Fibroblast of mammary gland (primary cell): ENCODE measurements around the gene KCNMA1.
A peak's percentile ranks its signal among the peaks of the same experiment; 100 is the strongest.

ENCODE experiments used
- DNase-seq: peaks from one replicate; pipeline ENCODE4 v3.0.0-alpha.2; 2010; ENCODE audit warnings: low read depth
- H3K4me3 ChIP-seq: 2 replicates; pipeline ENCODE4 v1.5.1; 2011; ENCODE audit warnings: low read depth, mild to moderate bottlenecking, low read length, moderate library complexity; ENCODE audit not compliant: control insufficient read depth
- TF ChIP-seq, protein P1 (sequence below): conservative IDR thresholded peaks from 2 replicates; pipeline ENCODE4 v1.5.1; 2011; ENCODE audit warnings: low read depth, low read length, inconsistent platforms; ENCODE audit not compliant: control insufficient read depth, insufficient read depth

Gene KCNMA1

DNA sequence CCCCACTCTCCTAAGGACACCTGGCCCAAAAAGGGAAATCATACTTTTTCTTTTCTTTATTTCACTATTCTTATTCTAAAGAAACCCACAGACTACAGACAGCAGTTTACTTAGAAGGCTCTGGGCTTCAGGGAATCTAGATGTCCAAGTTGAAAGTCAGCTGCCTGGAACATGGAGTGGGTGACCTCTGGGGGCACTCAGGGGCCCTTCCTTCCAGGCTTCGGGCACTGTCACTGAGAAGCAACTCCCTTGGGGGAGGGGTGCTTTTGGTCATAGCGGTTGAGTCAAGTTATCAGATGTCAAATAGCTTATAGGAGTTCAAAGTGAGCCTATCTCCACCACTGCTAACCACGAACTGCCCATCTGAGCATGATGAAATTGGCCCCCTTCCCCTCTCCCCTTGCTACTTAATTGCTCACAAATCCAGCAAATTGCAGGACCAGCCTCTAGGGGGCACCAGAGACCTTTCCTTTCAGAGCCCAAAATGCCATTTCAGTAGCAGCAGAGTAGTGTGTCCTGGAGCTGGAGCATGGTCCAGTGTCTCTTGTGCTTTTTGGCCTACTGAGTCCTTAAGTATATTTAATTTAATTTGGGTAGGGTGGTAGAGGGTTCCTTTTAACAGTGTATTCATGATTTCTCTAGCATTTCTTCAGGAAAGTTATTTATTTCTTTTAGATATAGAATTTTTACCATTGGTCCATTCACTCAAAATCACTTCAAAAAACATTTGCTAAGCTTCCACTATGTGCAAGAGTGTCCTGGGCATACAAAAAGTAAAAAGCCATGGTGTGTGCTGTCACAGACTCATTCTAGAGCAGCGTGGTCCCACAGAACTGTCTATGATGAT lies 463.8 kb downstream of the KCNMA1 start:
- no peak overlapping the region for H3K4me3 ChIP-seq
- peak; percentile 82 for DNase-seq
- TF ChIP-seq, protein P1, sequence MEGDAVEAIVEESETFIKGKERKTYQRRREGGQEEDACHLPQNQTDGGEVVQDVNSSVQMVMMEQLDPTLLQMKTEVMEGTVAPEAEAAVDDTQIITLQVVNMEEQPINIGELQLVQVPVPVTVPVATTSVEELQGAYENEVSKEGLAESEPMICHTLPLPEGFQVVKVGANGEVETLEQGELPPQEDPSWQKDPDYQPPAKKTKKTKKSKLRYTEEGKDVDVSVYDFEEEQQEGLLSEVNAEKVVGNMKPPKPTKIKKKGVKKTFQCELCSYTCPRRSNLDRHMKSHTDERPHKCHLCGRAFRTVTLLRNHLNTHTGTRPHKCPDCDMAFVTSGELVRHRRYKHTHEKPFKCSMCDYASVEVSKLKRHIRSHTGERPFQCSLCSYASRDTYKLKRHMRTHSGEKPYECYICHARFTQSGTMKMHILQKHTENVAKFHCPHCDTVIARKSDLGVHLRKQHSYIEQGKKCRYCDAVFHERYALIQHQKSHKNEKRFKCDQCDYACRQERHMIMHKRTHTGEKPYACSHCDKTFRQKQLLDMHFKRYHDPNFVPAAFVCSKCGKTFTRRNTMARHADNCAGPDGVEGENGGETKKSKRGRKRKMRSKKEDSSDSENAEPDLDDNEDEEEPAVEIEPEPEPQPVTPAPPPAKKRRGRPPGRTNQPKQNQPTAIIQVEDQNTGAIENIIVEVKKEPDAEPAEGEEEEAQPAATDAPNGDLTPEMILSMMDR = peak; percentile 91

DNA sequence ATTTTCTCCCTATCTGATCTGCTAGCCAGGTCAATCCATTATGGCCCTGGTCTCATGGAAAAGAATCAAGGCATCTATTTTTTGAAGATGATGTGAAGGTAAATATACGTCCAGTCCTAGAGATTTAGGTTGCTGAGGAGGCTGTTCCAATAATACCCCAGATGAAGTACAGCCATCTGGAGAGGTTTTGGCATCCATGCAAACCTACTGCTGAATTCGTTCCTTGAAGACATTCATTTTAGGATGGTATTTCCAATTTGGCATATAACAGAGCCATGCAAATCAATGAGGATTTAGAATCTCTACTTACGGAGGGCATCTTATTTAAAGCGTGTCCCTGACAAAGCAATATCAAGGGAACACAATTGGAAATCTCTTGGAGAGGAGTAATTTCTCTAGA lies 465.5 kb downstream of the KCNMA1 start:
- DNase-seq = no peak
- TF ChIP-seq, protein P1 = no peak
- no peak overlapping the region for H3K4me3 ChIP-seq

DNA sequence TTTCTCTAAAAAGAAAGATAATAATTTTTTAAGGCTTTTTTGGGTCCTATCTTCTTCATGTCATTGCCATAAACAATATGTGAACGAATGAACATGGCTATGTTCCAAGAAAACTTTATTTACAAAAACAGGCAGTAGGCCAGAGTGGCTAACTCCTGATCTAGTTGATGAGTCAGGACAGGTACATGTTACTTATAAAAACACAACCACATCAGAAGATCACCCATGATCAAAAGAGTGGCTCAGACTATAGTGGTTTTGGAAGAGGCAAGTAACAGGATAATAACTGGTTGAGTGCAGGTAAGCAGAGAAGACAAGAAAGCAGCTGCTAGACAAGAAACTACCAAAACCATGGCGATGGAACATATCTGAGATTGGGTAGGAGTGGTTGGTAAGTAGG lies 468.7 kb downstream of the KCNMA1 start:
- DNase-seq = no peak
- TF ChIP-seq, protein P1 = no peak
- no peak overlapping the region for H3K4me3 ChIP-seq

DNA sequence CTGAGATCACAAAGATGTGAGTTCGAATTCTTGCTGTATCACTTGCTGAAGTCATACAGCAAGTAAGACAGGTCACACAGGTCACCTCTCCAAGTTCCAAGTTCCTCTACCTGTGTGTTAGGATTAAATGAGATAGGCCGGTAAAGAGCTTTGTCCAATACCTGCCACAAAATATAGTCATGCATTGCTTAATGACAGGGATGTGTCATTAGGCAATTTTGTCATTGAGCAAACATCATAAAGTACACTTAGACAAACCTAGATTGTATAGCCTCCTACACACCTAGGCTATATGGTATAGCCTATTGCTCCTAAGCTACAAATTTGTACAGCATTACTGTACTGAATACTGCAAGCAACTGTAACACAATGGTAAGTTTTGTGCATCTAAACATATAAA lies 469.4 kb downstream of the KCNMA1 start:
- no peak for DNase-seq
- no peak overlapping the region for H3K4me3 ChIP-seq
- TF ChIP-seq, protein P1 = no peak

DNA sequence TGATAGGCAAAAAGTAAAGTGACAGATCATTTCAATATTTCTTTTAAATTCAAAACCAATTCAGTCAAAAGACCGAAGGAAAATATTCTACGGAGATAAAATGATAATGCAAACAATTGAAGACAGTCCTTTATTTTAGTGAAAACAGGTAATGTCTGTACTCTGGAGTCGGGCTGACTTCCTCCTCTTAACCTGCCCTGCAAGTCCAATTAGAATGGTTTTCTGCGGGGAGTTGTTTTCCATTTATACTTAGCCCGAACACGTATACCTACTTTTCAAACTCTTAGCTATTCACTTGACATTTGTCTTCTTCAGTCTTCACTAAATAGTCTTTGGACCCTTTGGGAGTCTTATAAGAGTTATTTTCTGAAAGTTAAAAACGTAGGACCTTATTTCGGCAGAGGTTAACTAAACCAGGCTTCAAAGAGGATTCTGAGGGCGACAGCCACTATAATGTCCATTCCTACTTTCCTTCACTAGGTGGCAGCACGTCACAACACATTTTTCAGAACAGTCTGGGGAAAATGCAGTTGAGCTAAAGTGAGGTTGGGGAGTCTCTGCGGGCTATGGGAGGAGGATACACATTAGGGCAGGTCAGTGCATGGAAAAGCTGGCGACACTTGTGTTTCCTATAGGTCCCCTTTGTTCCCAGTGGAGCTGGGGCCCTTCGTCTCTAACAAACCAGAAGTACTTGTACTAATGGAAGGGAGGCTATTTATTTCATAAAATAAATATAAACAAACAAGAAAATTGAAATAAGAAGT lies 472.0 kb downstream of the KCNMA1 start:
- peak; percentile 77 for DNase-seq
- TF ChIP-seq, protein P1 = peak; percentile 74

DNA sequence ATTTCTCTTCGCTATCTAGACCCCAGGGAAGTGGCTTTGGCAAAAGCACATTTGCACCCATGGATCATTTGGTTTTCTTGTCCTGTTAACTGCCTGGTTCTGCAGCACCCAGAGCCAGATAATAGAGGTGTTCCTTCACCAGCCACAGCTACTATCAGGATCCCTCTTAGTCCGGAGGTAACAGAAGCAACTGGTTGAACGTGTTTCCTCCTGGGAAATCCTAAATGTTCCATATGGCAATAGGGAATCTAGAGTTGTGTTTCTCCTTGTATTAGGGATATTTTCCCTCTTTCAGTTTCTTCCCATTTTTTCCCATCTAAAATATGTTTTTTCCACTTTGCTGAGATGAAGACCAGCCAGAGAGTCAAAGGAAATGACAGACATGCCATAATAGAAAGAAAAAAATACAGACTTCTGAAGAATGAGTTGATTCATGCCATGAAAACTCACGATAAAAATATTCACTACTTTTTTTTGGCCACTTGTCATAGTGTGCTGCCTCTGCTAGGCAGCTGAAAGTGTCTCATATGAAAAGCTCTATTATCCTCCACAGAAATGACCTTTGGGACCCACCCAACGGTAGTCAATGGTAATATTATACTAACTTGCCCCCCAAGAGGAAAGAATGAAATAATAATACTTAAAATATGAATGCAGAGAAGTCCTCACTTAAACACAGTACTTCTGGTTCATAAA lies 472.8 kb downstream of the KCNMA1 start:
- TF ChIP-seq, protein P1 = no peak
- H3K4me3 ChIP-seq = no peak overlapping the region
- peak; percentile 67 for DNase-seq

More for the DNA sequence above, 472.0 kb downstream of the KCNMA1 start:
- H3K4me3 ChIP-seq = no peak overlapping the region
